H9 (cell line): ENCODE results near the gene UNC45A. TPM values are rescaled to one million over a fixed set of nuclear protein-coding genes. Genes with fewer than 3 reads are reported as not detected.

Experiments used
- DNase-seq: peaks from one replicate; pipeline ENCODE4 v3.0.0-alpha.2; 2017
- H2AFZ ChIP-seq: one replicate; pipeline ENCODE4 v1.6.1; 2013; ENCODE audit warnings: mild to moderate bottlenecking, low read length, control low read depth, moderate library complexity
- H2AK5ac ChIP-seq: 2 replicates; pipeline ENCODE4 v1.6.1; 2013; ENCODE audit warnings: low read length, control low read depth, mixed read lengths; ENCODE audit not compliant: insufficient read length
- H2BK120ac ChIP-seq: one replicate; pipeline ENCODE4 v1.6.1; 2013; ENCODE audit warnings: low read depth, mild to moderate bottlenecking, low read length, control low read depth, inconsistent platforms; ENCODE audit not compliant: poor library complexity, severe bottlenecking
- H2BK12ac ChIP-seq: 2 replicates; pipeline ENCODE4 v1.6.1; 2013; ENCODE audit warnings: low read length, control low read depth, mixed read lengths, low read depth; ENCODE audit not compliant: insufficient read length
- H2BK15ac ChIP-seq: 2 replicates; pipeline ENCODE4 v1.6.1; 2013; ENCODE audit warnings: low read depth, low read length, control low read depth
- H2BK20ac ChIP-seq: one replicate; pipeline ENCODE4 v1.6.1; 2013; ENCODE audit warnings: low read depth, mild to moderate bottlenecking, low read length, control low read depth, inconsistent platforms; ENCODE audit not compliant: poor library complexity, severe bottlenecking
- H2BK5ac ChIP-seq: 2 replicates; pipeline ENCODE4 v1.6.1; 2013; ENCODE audit warnings: low read length, control low read depth, mixed read lengths; ENCODE audit not compliant: insufficient read length
- H3K14ac ChIP-seq: 2 replicates; pipeline ENCODE4 v1.6.1; 2013; ENCODE audit warnings: low read length, control low read depth; ENCODE audit not compliant: insufficient read depth
- H3K18ac ChIP-seq: 2 replicates; pipeline ENCODE4 v1.6.1; 2013; ENCODE audit warnings: low read depth, mild to moderate bottlenecking, mixed read lengths, low read length, control low read depth; ENCODE audit not compliant: insufficient read length
- H3K23ac ChIP-seq: 2 replicates; pipeline ENCODE4 v1.6.1; 2013; ENCODE audit warnings: low read length, control low read depth, mixed read lengths, low read depth; ENCODE audit not compliant: insufficient read length
- H3K23me2 ChIP-seq: 2 replicates; pipeline ENCODE4 v1.6.1; 2013; ENCODE audit warnings: low read depth, mild to moderate bottlenecking, mixed read lengths, low read length, control low read depth; ENCODE audit not compliant: insufficient read length, poor library complexity, severe bottlenecking
- H3K27ac ChIP-seq: 2 replicates; pipeline ENCODE4 v1.5.1; 2013; ENCODE audit warnings: low read length, control low read depth, mixed read lengths, low read depth; ENCODE audit not compliant: insufficient read length
- H3K27me3 ChIP-seq: 2 replicates; pipeline ENCODE4 v1.6.1; 2013; ENCODE audit warnings: low read length, control low read depth, inconsistent platforms; ENCODE audit not compliant: insufficient read depth
- H3K4ac ChIP-seq: 2 replicates; pipeline ENCODE4 v1.6.1; 2013; ENCODE audit warnings: low read depth, mild to moderate bottlenecking, control low read depth, inconsistent platforms, low read length, moderate library complexity
- H3K4me1 ChIP-seq: 2 replicates; pipeline ENCODE4 v1.6.1; 2013; ENCODE audit warnings: low read length, control low read depth, inconsistent platforms; ENCODE audit not compliant: insufficient read depth
- H3K4me2 ChIP-seq: 2 replicates; pipeline ENCODE4 v1.6.1; 2013; ENCODE audit warnings: low read length, control low read depth, mixed read lengths; ENCODE audit not compliant: insufficient read length, insufficient read depth
- H3K56ac ChIP-seq: 2 replicates; pipeline ENCODE4 v1.6.1; 2013; ENCODE audit warnings: low read depth, mild to moderate bottlenecking, mixed read lengths, low read length, control low read depth; ENCODE audit not compliant: insufficient read length
- H3K79me1 ChIP-seq: 2 replicates; pipeline ENCODE4 v1.6.1; 2013; ENCODE audit warnings: low read depth, mild to moderate bottlenecking, moderate library complexity, low read length, control low read depth, inconsistent platforms; ENCODE audit not compliant: insufficient read depth, poor library complexity, severe bottlenecking
- H3K79me2 ChIP-seq: 2 replicates; pipeline ENCODE4 v1.6.1; 2013; ENCODE audit warnings: low read length, control low read depth, inconsistent platforms; ENCODE audit not compliant: insufficient read depth
- H3K9ac ChIP-seq: 2 replicates; pipeline ENCODE4 v1.6.1; 2013; ENCODE audit warnings: low read length, control low read depth, mixed read lengths; ENCODE audit not compliant: insufficient read length; ENCODE audit errors: extremely low read depth
- H3K9me3 ChIP-seq: one replicate; pipeline ENCODE4 v1.6.1; 2013; ENCODE audit warnings: low read depth, low read length, inconsistent platforms; ENCODE audit not compliant: control insufficient read depth
- H3T11ph ChIP-seq: one replicate; pipeline ENCODE4 v1.6.1; 2013; ENCODE audit warnings: mild to moderate bottlenecking, low read length, control low read depth, inconsistent platforms
- H4K20me1 ChIP-seq: one replicate; pipeline ENCODE4 v1.6.1; 2013; ENCODE audit not compliant: control insufficient read depth, insufficient read length, insufficient read depth
- H4K5ac ChIP-seq: 2 replicates; pipeline ENCODE4 v1.6.1; 2013; ENCODE audit warnings: low read depth, mild to moderate bottlenecking, mixed read lengths, low read length, control low read depth; ENCODE audit not compliant: insufficient read length
- H4K8ac ChIP-seq: replicated peaks from 2 replicates; pipeline ENCODE4 v1.6.1; 2013; ENCODE audit warnings: low read length, control low read depth, mixed read lengths, low read depth; ENCODE audit not compliant: insufficient read length
- H4K91ac ChIP-seq: 2 replicates; pipeline ENCODE4 v1.6.1; 2013; ENCODE audit warnings: low read depth, mild to moderate bottlenecking, moderate library complexity, mixed read lengths, low read length, control low read depth; ENCODE audit not compliant: insufficient read length
- H3K27ac Mint-ChIP-seq, 3 experiments: 2 replicates in 2 of 3; 3 replicates in 1 of 3; pipeline ENCODE4 v1.8.0; 2020 to 2021; ENCODE audit warnings: mixed read lengths in 3 of 3, mild to moderate bottlenecking in 1 of 3, moderate library complexity in 1 of 3
- H3K27me3 Mint-ChIP-seq: 2 replicates; pipeline ENCODE4 v1.8.0; 2021; ENCODE audit warnings: low read depth, mild to moderate bottlenecking, moderate library complexity, mixed read lengths
- H3K36me3 Mint-ChIP-seq, 3 experiments: 2 replicates in 2 of 3; 3 replicates in 1 of 3; pipeline ENCODE4 v1.8.0; 2020 to 2021; ENCODE audit warnings: low read depth in 3 of 3, mixed read lengths in 3 of 3; ENCODE audit not compliant: insufficient read depth in 1 of 3
- H3K4me1 Mint-ChIP-seq, 2 experiments: 2 replicates each; pipeline ENCODE4 v1.8.0; 2020; ENCODE audit warnings: mixed read lengths in 2 of 2
- H3K4me3 Mint-ChIP-seq, 2 experiments: 2 replicates in 1 of 2; 3 replicates in 1 of 2; pipeline ENCODE4 v1.8.0; 2020 to 2021; ENCODE audit warnings: mild to moderate bottlenecking in 2 of 2, mixed read lengths in 2 of 2, moderate library complexity in 1 of 2
- H3K9me3 Mint-ChIP-seq, 2 experiments: 2 replicates in 1 of 2; 3 replicates in 1 of 2; pipeline ENCODE4 v1.8.0; 2020; ENCODE audit warnings: mild to moderate bottlenecking in 2 of 2, mixed read lengths in 2 of 2, moderate library complexity in 1 of 2
- WGBS: extraction: QIAGEN DNeasy Blood & Tissue Kit; methylation state at CpG from one replicate; pipeline ENCODE4 v1.1.7; 2013; ENCODE audit warnings: missing lambda C conversion rate, low lambda C conversion rate, mixed read lengths; ENCODE audit not compliant: insufficient read length; ENCODE audit errors: extremely low coverage; 5-methylcytosine and 5-hydroxymethylcytosine counted together
- total RNA-seq: library from RNA; stranded (reverse); gene quantifications from 2 replicates; pipeline ENCODE4 v1.2.1, GENCODE V29; 2021
- TF ChIP-seq, protein P1 (sequence below): fragments of 200-600 bp; sonication (generic); conservative IDR thresholded peaks from 3 replicates; pipeline ENCODE4 v1.8.0; 2021; ENCODE audit warnings: antibody characterized with exemption, mild to moderate bottlenecking

The UNC45A gene
- total RNA-seq, 1 experiment from 2014 or later = 84.6 TPM

DNA sequence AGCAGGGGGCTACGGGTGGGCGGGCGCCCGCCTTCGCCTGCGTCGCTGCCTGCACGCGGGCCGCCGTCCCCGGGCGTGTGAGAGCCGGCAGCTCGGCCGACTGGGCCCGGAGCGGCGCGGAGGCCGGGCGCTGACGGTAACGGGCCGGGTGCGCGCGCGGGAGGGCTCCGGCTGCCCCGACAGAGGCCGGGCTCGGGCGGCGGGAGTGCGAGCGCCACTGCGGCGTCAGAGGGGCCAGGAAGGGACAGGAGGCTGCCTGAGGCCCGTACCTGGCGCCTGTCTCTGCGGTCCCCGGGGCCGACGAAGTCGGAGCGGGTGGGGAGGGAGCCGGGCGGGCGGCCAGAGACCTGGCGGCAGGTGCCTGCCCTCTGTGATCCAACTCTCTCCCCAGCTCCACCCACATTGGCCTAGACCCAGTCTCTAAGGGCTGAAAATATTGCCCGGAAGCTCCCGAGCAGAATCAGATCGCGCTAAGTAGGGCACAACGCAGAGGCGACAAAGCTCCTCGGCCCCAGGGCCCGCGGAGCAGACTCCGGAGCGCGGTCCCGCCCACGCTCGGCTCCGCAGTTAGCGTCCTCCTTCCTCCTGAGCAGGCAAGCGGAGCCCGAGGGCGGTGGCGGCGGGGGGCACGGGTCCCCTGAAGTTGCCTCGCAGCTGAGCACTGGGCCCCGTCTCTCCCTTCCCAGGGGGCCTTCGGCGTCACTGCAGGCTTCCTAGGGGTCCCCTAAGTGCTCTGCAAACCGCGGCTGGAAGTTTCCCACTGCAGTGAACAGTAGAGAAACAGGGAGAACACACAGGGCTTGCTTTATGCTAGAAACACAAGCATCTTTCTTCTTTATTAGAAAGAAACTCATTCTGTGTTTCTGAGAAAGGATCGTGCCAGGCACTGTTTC is 32.0 kb upstream of the UNC45A start, which contains the start of gene MAN2A2:
Gene MAN2A2 (plus strand): TSS at position 463 of the 893 bp plus-strand sequence. CDS start 906 bp downstream, outside the sequence.
- no peak within 1 kb of the TSS for H4K5ac ChIP-seq
- peak within 1 kb of the TSS; percentile 79 for H3K4me2 ChIP-seq
- no peak within 1 kb of the TSS for H2BK15ac ChIP-seq
- no peak within 1 kb of the TSS for H2AK5ac ChIP-seq
- H3K27ac Mint-ChIP-seq = no peak within 1 kb of the TSS
- no peaks in the 10 kb centered on the region for H4K20me1 ChIP-seq
- H3K27ac ChIP-seq = no peak within 1 kb of the TSS
- H3K9me3 Mint-ChIP-seq = no peaks in the 10 kb centered on the region
- no peak within 1 kb of the TSS for H3K18ac ChIP-seq
- no peak within 1 kb of the TSS for H2BK20ac ChIP-seq
- H3K23ac ChIP-seq = no peak within 1 kb of the TSS
- no peaks in the 10 kb centered on the region for H3K79me2 ChIP-seq
- no peak within 1 kb of the TSS for H4K91ac ChIP-seq
- TF ChIP-seq, protein P1, sequence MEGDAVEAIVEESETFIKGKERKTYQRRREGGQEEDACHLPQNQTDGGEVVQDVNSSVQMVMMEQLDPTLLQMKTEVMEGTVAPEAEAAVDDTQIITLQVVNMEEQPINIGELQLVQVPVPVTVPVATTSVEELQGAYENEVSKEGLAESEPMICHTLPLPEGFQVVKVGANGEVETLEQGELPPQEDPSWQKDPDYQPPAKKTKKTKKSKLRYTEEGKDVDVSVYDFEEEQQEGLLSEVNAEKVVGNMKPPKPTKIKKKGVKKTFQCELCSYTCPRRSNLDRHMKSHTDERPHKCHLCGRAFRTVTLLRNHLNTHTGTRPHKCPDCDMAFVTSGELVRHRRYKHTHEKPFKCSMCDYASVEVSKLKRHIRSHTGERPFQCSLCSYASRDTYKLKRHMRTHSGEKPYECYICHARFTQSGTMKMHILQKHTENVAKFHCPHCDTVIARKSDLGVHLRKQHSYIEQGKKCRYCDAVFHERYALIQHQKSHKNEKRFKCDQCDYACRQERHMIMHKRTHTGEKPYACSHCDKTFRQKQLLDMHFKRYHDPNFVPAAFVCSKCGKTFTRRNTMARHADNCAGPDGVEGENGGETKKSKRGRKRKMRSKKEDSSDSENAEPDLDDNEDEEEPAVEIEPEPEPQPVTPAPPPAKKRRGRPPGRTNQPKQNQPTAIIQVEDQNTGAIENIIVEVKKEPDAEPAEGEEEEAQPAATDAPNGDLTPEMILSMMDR = no peak
- no peak within 1 kb of the TSS for H2AFZ ChIP-seq
- WGBS = no CpG with 5 or more reads among the region's 81 CpGs
- H2BK5ac ChIP-seq = no peak within 1 kb of the TSS
- H2BK12ac ChIP-seq = no peak within 1 kb of the TSS
- H3K9me3 ChIP-seq = no peaks in the 10 kb centered on the region
- no peak within 1 kb of the TSS for H4K8ac ChIP-seq
- peaks cover 9 to 30% (median 12%) of the 10 kb centered on the region in 3 experiments for H3K36me3 Mint-ChIP-seq
- DNase-seq = no peak
- no peaks in the 10 kb centered on the region; the same call in 1 of the 2 replicates for H3K27me3 ChIP-seq
- H3K4me3 Mint-ChIP-seq = peak within 1 kb of the TSS; percentile 70 to 87
- H2BK120ac ChIP-seq = no peak within 1 kb of the TSS
- no peaks in the 10 kb centered on the region for H3K79me1 ChIP-seq
- H3K4ac ChIP-seq = no peak within 1 kb of the TSS
- H3K27me3 Mint-ChIP-seq = peaks cover 29% of the 10 kb centered on the region
- peaks cover 3% of the 10 kb centered on the region; the same call in 1 of the 2 replicates for H3K4me1 ChIP-seq
- H3K23me2 ChIP-seq = peaks cover 8% of the 10 kb centered on the region
- H3K4me1 Mint-ChIP-seq = peaks cover 19% of the 10 kb centered on the region in 2 experiments
- H3T11ph ChIP-seq = no peak within 1 kb of the TSS
- H3K56ac ChIP-seq = no peak within 1 kb of the TSS
- H3K9ac ChIP-seq = peak within 1 kb of the TSS; percentile 46
- H3K14ac ChIP-seq = no peak within 1 kb of the TSS
